Glutamatergic neuron (in vitro differentiated cells): ENCODE data around the gene OR2A2. TPM values are rescaled to one million over a fixed set of nuclear protein-coding genes. Genes with fewer than 3 reads are reported as not detected.

Experiments used
- DNase-seq: peaks from one replicate; pipeline ENCODE4 v3.0.0; 2022
- H3K27ac Mint-ChIP-seq: one replicate; pipeline ENCODE4 v1.8.0; 2020; ENCODE audit warnings: mild to moderate bottlenecking, mixed read lengths, inconsistent platforms; ENCODE audit not compliant: unreplicated experiment
- H3K27me3 Mint-ChIP-seq: one replicate; pipeline ENCODE4 v1.8.0; 2020; ENCODE audit warnings: mild to moderate bottlenecking, moderate library complexity, mixed read lengths, inconsistent platforms; ENCODE audit not compliant: unreplicated experiment
- H3K36me3 Mint-ChIP-seq: one replicate; pipeline ENCODE4 v1.8.0; 2020; ENCODE audit warnings: mild to moderate bottlenecking, mixed read lengths, inconsistent platforms; ENCODE audit not compliant: unreplicated experiment
- H3K4me1 Mint-ChIP-seq: one replicate; pipeline ENCODE4 v1.8.0; 2020; ENCODE audit warnings: mild to moderate bottlenecking, low read depth, mixed read lengths, inconsistent platforms; ENCODE audit not compliant: unreplicated experiment
- H3K4me3 Mint-ChIP-seq: one replicate; pipeline ENCODE4 v1.8.0; 2020; ENCODE audit warnings: mild to moderate bottlenecking, mixed read lengths, inconsistent platforms; ENCODE audit not compliant: unreplicated experiment
- H3K9me3 Mint-ChIP-seq: one replicate; pipeline ENCODE4 v1.8.0; 2020; ENCODE audit warnings: mild to moderate bottlenecking, moderate library complexity, mixed read lengths, inconsistent platforms; ENCODE audit not compliant: unreplicated experiment
- CTCF ChIP-seq: fragments of 200-600 bp; sonication (generic); IDR thresholded peaks from one replicate; pipeline ENCODE4 v1.5.0; 2021; ENCODE audit not compliant: partially characterized antibody, unreplicated experiment
- total RNA-seq: library from RNA; stranded (reverse); fragmentation: NEBNext Ultra II Directional; extraction: Animal tissue kit (Norgen Biotek cat#: 25700); gene quantifications from one replicate; pipeline ENCODE4 v1.2.1, GENCODE V29; 2021; ENCODE audit not compliant: unreplicated experiment

OR2A2 gene
- total RNA-seq, 1 donor from 2014 or later, result not detected

- Mint-ChIP-seq H3K27me3 (no peaks in the 10 kb centered on the region), H3K4me1 (no peaks in the 10 kb centered on the region), H3K4me3 (no peak within 1 kb of the TSS), H3K36me3 (no peaks in the 10 kb centered on the region), H3K27ac (no peak within 1 kb of the TSS), H3K9me3 (no peaks in the 10 kb centered on the region)
- DNase-seq, result no peak
- no peak for TF ChIP-seq CTCF
Measured at GRCh38 chr7:144085978-144086377, 23.4 kb upstream of the OR2A2 start, which contains the start of gene OR2A12. TSS of gene OR2A12 (plus strand) at chr7:144086278. CDS start at chr7:144095108, 8,830 bp downstream.

GRCh38 chr7:144086730-144087129 is 22.7 kb upstream of the OR2A2 start:
- no peaks in the 10 kb centered on the region for H3K36me3 Mint-ChIP-seq
- no peak overlapping the region for H3K27ac Mint-ChIP-seq
- no peaks in the 10 kb centered on the region for H3K27me3 Mint-ChIP-seq
- H3K4me1 Mint-ChIP-seq, result no peaks in the 10 kb centered on the region
- DNase-seq, result no peak
- no peaks in the 10 kb centered on the region for H3K9me3 Mint-ChIP-seq
- no peak overlapping the region for H3K4me3 Mint-ChIP-seq
- TF ChIP-seq CTCF, result no peak

- H3K9me3 Mint-ChIP-seq, result no peaks in the 10 kb centered on the region
- no peak for DNase-seq
- H3K27me3 Mint-ChIP-seq, result no peaks in the 10 kb centered on the region
- no peak overlapping the region for H3K27ac Mint-ChIP-seq
- H3K4me1 Mint-ChIP-seq, result no peaks in the 10 kb centered on the region
- no peak for TF ChIP-seq CTCF
- H3K4me3 Mint-ChIP-seq, result no peak overlapping the region
- no peaks in the 10 kb centered on the region for H3K36me3 Mint-ChIP-seq
Measured at GRCh38 chr7:144087230-144087629, 22.2 kb upstream of the OR2A2 start.

- Mint-ChIP-seq H3K4me3 (no peak overlapping the region), H3K27ac (no peak overlapping the region)
Measured at GRCh38 chr7:144090667-144091066, 18.7 kb upstream of the OR2A2 start.

GRCh38 chr7:144098776-144099175 is 10.6 kb upstream of the OR2A2 start:
- no peaks in the 10 kb centered on the region for H3K36me3 Mint-ChIP-seq
- H3K27me3 Mint-ChIP-seq, result no peaks in the 10 kb centered on the region
- H3K27ac Mint-ChIP-seq, result no peak overlapping the region
- peaks cover 2% of the 10 kb centered on the region for H3K4me1 Mint-ChIP-seq
- TF ChIP-seq CTCF, result no peak
- H3K4me3 Mint-ChIP-seq, result no peak overlapping the region
- no peaks in the 10 kb centered on the region for H3K9me3 Mint-ChIP-seq
- no peak for DNase-seq

More at GRCh38 chr7:144090667-144091066, 18.7 kb upstream of the OR2A2 start:
- no peak for DNase-seq
- TF ChIP-seq CTCF, result no peak
- Mint-ChIP-seq H3K4me1 (no peaks in the 10 kb centered on the region), H3K36me3 (no peaks in the 10 kb centered on the region), H3K9me3 (no peaks in the 10 kb centered on the region), H3K27me3 (no peaks in the 10 kb centered on the region)
